ENCODE data around the gene MAML2.

Gene MAML2

GRCh38 chr11:96196181-96196662 is 146.8 kb downstream of the MAML2 start:
- H3K27ac ChIP-seq = peak overlapping the region; percentile 87; the same call in 1 of the 2 replicates
- no peak for TF ChIP-seq CTCF (conservative IDR thresholded peaks at IDR 0.05)

DNA sequence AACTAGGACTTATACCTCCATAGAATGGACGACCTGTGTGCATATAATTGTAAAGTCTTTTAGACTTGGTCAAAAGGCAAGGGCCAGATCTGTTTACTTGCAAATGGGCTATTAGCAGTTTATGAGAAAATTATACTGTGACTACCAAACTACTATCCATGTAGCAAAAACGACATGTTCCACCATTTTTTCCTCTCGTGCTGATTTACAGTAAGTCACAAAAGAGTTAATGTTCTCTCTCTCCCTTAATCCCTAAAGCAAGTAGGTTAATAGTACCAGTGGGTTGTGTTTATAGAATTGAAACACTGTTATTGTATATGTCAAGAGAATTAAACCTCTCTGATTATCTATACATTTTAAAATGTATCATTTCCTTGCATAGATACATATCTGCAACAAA is 147.3 kb downstream of the MAML2 start:
- no peak for TF ChIP-seq CTCF (conservative IDR thresholded peaks at IDR 0.05)
- peak overlapping the region; percentile 87 for H3K27ac ChIP-seq

GRCh38 chr11:96194581-96195374 is 148.2 kb downstream of the MAML2 start:
- H3K27ac ChIP-seq = peak overlapping the region; percentile 87
- no peak for TF ChIP-seq CTCF (conservative IDR thresholded peaks at IDR 0.05)

- H3K27ac ChIP-seq = peak overlapping the region; percentile 87
- no peak for TF ChIP-seq CTCF (conservative IDR thresholded peaks at IDR 0.05)
Observed at GRCh38 chr11:96193745-96194443, 149.1 kb downstream of the MAML2 start.

DNA sequence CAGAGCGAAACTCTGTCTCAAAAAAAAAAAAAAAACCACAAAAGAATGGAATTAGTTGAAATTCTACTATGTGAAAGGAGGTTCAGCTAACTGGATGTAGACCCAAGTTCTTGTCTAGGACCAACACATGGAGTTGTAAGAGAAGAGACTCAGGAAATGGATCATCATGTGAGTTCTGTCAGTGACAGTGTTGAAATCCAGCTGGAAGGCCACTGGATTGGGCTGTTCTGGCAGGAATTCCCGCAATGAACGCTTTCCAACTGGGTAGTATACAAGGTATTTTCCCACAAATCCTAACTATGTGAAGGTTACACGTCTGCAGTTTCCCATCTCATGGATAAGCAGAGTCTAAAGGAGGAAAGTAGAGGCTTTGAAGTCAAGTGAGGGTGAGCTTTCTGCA is 151.2 kb downstream of the MAML2 start:
- peak overlapping the region; percentile 87; the same call in 1 of the 2 replicates for H3K27ac ChIP-seq

DNA sequence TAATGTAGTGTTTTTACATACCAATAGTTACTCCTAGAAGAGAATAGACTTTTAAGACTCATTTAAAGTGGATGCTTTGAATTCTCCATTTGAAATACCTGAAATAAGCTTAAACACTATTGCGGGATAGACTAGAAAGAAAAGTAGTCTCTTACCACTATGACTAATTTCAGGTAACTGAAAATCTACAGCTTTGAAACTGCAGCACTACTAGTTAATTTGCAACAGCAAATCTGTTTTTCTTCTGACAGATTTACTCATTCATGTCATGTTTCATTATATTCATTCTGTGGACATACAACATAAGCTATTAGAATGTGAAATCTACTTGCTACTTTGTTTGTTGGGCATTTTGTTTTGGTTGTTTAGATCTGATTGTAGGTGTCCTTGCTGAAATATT is 153.6 kb downstream of the MAML2 start:
- no peak overlapping the region for H3K27ac ChIP-seq
- TF ChIP-seq CTCF (conservative IDR thresholded peaks at IDR 0.05) = no peak

More for the DNA sequence above, 151.2 kb downstream of the MAML2 start:
- no peak for TF ChIP-seq CTCF (conservative IDR thresholded peaks at IDR 0.05)

DNA sequence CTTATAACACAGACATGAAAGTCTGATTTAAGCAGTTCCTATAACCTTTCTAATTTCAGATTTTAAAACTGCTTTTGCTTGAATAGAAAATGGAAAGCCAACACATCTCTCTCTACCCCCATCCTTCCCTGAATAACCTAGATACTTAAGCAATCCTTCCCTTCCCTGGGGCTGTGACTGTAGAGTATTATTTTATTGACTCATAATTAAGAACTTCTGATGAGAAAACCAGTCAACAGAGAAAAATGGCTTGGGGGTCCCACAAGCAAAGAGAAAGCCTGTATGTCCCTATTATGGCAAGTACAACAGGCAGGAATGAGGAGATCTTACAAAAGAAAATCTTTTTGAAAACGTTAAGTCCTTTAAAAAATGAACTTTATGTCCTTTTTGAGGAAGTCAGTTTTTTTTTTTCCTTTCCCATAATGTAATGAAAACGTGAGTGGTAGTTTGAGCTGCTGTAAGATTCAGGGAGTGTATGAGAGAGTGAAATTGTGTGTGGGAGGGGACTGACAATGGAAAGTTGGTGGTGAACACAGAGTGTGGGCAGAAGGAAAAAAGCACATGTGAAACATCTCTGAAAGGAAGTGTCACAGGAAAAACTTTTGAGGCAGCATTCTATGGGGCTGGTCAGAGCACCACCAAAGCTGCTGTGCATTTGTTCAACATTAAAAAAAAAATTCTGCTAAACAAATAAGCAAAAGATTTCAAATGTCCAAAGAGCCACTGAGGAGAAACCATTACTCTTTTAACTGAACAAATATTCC is 154.6 kb downstream of the MAML2 start:
- H3K27ac ChIP-seq = no peak overlapping the region

More for the DNA sequence above, 154.6 kb downstream of the MAML2 start:
- no peak for TF ChIP-seq CTCF (conservative IDR thresholded peaks at IDR 0.05)
